BLaER1 (cell line): ENCODE measurements around the gene KIFC3.
"Not testable (repeated sequence)": the region's sequence is repeated elsewhere in the genome, so short reads cannot be mapped to it uniquely, and the experiment has no call there.

Source experiments
- H3K27ac ChIP-seq: shearing (Covaris generic); formaldehyde crosslinking; 2 replicates; pipeline ENCODE4 v1.8.1; 2022
- H3K27me3 ChIP-seq: shearing (Covaris generic); formaldehyde crosslinking; 2 replicates; pipeline ENCODE4 v1.8.1; 2022
- H3K36me3 ChIP-seq: shearing (Covaris generic); formaldehyde crosslinking; 2 replicates; pipeline ENCODE4 v1.8.1; 2022
- H3K4me1 ChIP-seq: shearing (Covaris generic); formaldehyde crosslinking; 2 replicates; pipeline ENCODE4 v1.8.1; 2022
- H3K4me2 ChIP-seq: shearing (Covaris generic); formaldehyde crosslinking; 2 replicates; pipeline ENCODE4 v1.8.1; 2022
- H3K4me3 ChIP-seq: shearing (Covaris generic); formaldehyde crosslinking; 2 replicates; pipeline ENCODE4 v1.8.1; 2022
- H3K9ac ChIP-seq: shearing (Covaris generic); formaldehyde crosslinking; 2 replicates; pipeline ENCODE4 v1.8.1; 2022
- H3K9me3 ChIP-seq: shearing (Covaris generic); formaldehyde crosslinking; 2 replicates; pipeline ENCODE4 v1.8.1; 2022
- H4K20me1 ChIP-seq: shearing (Covaris generic); formaldehyde crosslinking; 2 replicates; pipeline ENCODE4 v1.8.1; 2022
- Cebpa-rat ChIP-seq: shearing (Covaris generic); IDR thresholded peaks from 2 replicates; pipeline ENCODE4 v1.8.1; 2022

KIFC3 gene

GRCh38 chr16:57749856-57750452, 52.3 kb downstream of the KIFC3 start:
- TF ChIP-seq Cebpa-rat = no peak
- no peaks in the 10 kb centered on the region for H4K20me1 ChIP-seq
- peaks cover 86% of the 10 kb centered on the region for H3K36me3 ChIP-seq
- H3K9ac ChIP-seq = no peak overlapping the region
- H3K27ac ChIP-seq = peak overlapping the region; percentile 2; the same call in 1 of the 2 replicates
- no peak overlapping the region; the same call in 1 of the 2 replicates for H3K4me2 ChIP-seq
- H3K4me1 ChIP-seq = peaks cover 20% of the 10 kb centered on the region
- no peaks in the 10 kb centered on the region for H3K9me3 ChIP-seq
- H3K27me3 ChIP-seq = no peaks in the 10 kb centered on the region
- H3K4me3 ChIP-seq = no peak overlapping the region

- no peak overlapping the region for H3K4me2 ChIP-seq
- H4K20me1 ChIP-seq = no peaks in the 10 kb centered on the region
- H3K4me3 ChIP-seq = no peak overlapping the region
- no peaks in the 10 kb centered on the region for H3K9me3 ChIP-seq
- H3K27me3 ChIP-seq = no peaks in the 10 kb centered on the region
- H3K27ac ChIP-seq = no peak overlapping the region
- TF ChIP-seq Cebpa-rat = no peak
- H3K36me3 ChIP-seq = peaks cover 84% of the 10 kb centered on the region
- H3K9ac ChIP-seq = no peak overlapping the region
- peaks cover 28% of the 10 kb centered on the region for H3K4me1 ChIP-seq
Measured at GRCh38 chr16:57749101-57749692, 53.1 kb downstream of the KIFC3 start.

GRCh38 chr16:57748596-57748995, 53.7 kb downstream of the KIFC3 start:
- no peak for TF ChIP-seq Cebpa-rat
- H3K27ac ChIP-seq = no peak overlapping the region; the same call in 1 of the 2 replicates
- no peak overlapping the region for H3K4me3 ChIP-seq
- peaks cover 81% of the 10 kb centered on the region for H3K36me3 ChIP-seq
- H3K9ac ChIP-seq = no peak overlapping the region
- no peaks in the 10 kb centered on the region for H3K27me3 ChIP-seq
- no peak overlapping the region for H3K4me2 ChIP-seq
- peaks cover 34% of the 10 kb centered on the region for H3K4me1 ChIP-seq
- H3K9me3 ChIP-seq = no peaks in the 10 kb centered on the region
- no peaks in the 10 kb centered on the region for H4K20me1 ChIP-seq

GRCh38 chr16:57747996-57748395, 54.3 kb downstream of the KIFC3 start:
- H3K4me1 ChIP-seq = peaks cover 40% of the 10 kb centered on the region
- no peaks in the 10 kb centered on the region for H3K27me3 ChIP-seq
- no peaks in the 10 kb centered on the region for H3K9me3 ChIP-seq
- peaks cover 75% of the 10 kb centered on the region for H3K36me3 ChIP-seq
- no peaks in the 10 kb centered on the region for H4K20me1 ChIP-seq
- no peak overlapping the region for H3K4me3 ChIP-seq
- H3K9ac ChIP-seq = no peak overlapping the region
- no peak overlapping the region for H3K4me2 ChIP-seq
- TF ChIP-seq Cebpa-rat = no peak
- no peak overlapping the region for H3K27ac ChIP-seq

- Histone ChIP-seq H3K9me3 (no peaks in the 10 kb centered on the region), H3K27me3 (no peaks in the 10 kb centered on the region), H3K9ac (no peak overlapping the region), H3K4me1 (peaks cover 45% of the 10 kb centered on the region), H3K36me3 (peaks cover 70% of the 10 kb centered on the region), H3K27ac (no peak overlapping the region), H4K20me1 (no peaks in the 10 kb centered on the region), H3K4me3 (no peak overlapping the region), H3K4me2 (no peak overlapping the region)
- TF ChIP-seq Cebpa-rat = no peak
Measured at GRCh38 chr16:57747496-57747895, 54.8 kb downstream of the KIFC3 start.

- Histone ChIP-seq H3K4me2 (no peak overlapping the region), H3K27ac (no peak overlapping the region), H4K20me1 (no peaks in the 10 kb centered on the region), H3K9me3 (no peaks in the 10 kb centered on the region), H3K9ac (no peak overlapping the region), H3K27me3 (no peaks in the 10 kb centered on the region), H3K4me1 (peaks cover 49% of the 10 kb centered on the region), H3K36me3 (peaks cover 69% of the 10 kb centered on the region), H3K4me3 (no peak overlapping the region)
- TF ChIP-seq Cebpa-rat = no peak
Measured at GRCh38 chr16:57747091-57747490, 55.2 kb downstream of the KIFC3 start.

GRCh38 chr16:57746316-57746715, 56.0 kb downstream of the KIFC3 start:
- 0 out of 2 replicates have a peak overlapping the region, but pooled peaks have one; percentile 38 for H3K27ac ChIP-seq
- not testable (repeated sequence) for H3K4me2 ChIP-seq, H4K20me1 ChIP-seq, H3K9ac ChIP-seq, H3K9me3 ChIP-seq, H3K4me3 ChIP-seq, H3K27me3 ChIP-seq
- H3K4me1 ChIP-seq = peaks cover 56% of the 10 kb centered on the region
- H3K36me3 ChIP-seq = peaks cover 64% of the 10 kb centered on the region

GRCh38 chr16:57745768-57746167, 56.5 kb downstream of the KIFC3 start:
- peaks cover 61% of the 10 kb centered on the region for H3K36me3 ChIP-seq
- no peak overlapping the region for H3K9ac ChIP-seq
- H3K27ac ChIP-seq = 0 out of 2 replicates have a peak overlapping the region, but pooled peaks have one; percentile 38
- H3K9me3 ChIP-seq = no peaks in the 10 kb centered on the region
- no peaks in the 10 kb centered on the region for H4K20me1 ChIP-seq
- H3K4me1 ChIP-seq = peaks cover 62% of the 10 kb centered on the region
- H3K4me2 ChIP-seq = no peak overlapping the region
- no peak for TF ChIP-seq Cebpa-rat
- H3K27me3 ChIP-seq = no peaks in the 10 kb centered on the region
- H3K4me3 ChIP-seq = no peak overlapping the region

GRCh38 chr16:57744642-57744903, 57.7 kb downstream of the KIFC3 start:
- no peak for TF ChIP-seq Cebpa-rat
- peak overlapping the region; percentile 86 for H3K27ac ChIP-seq
- H3K9ac ChIP-seq = no peak overlapping the region
- H3K9me3 ChIP-seq = no peaks in the 10 kb centered on the region
- H3K27me3 ChIP-seq = no peaks in the 10 kb centered on the region
- peaks cover 62% of the 10 kb centered on the region for H3K36me3 ChIP-seq
- H3K4me2 ChIP-seq = peak overlapping the region; percentile 93
- peaks cover 65% of the 10 kb centered on the region for H3K4me1 ChIP-seq
- H4K20me1 ChIP-seq = no peaks in the 10 kb centered on the region
- no peak overlapping the region for H3K4me3 ChIP-seq

GRCh38 chr16:57743886-57744641, 58.2 kb downstream of the KIFC3 start:
- Histone ChIP-seq H3K4me2 (peak overlapping the region; percentile 93), H3K27ac (peak overlapping the region; percentile 86), H3K36me3 (peaks cover 62% of the 10 kb centered on the region), H3K9me3 (no peaks in the 10 kb centered on the region), H4K20me1 (no peaks in the 10 kb centered on the region), H3K4me3 (no peak overlapping the region), H3K27me3 (no peaks in the 10 kb centered on the region), H3K9ac (peak overlapping the region; percentile 77), H3K4me1 (peaks cover 70% of the 10 kb centered on the region)
- TF ChIP-seq Cebpa-rat = no peak
